OCI-LY1 (cell line): ENCODE results near the gene FHIT.

ENCODE experiments used
- H2AFZ ChIP-seq: fragments of 200-600 bp; sonication (generic), shearing (Covaris generic); 2 replicates; pipeline ENCODE4 v1.6.0; 2014; ENCODE audit warnings: antibody characterized with exemption, mild to moderate bottlenecking, low read length
- H3F3A ChIP-seq: fragments of 200-600 bp; sonication (generic), shearing (Covaris generic); 2 replicates; pipeline ENCODE4 v1.6.0; 2014; ENCODE audit warnings: mild to moderate bottlenecking, antibody characterized with exemption, low read length, moderate library complexity; ENCODE audit not compliant: insufficient read depth
- H3K27ac ChIP-seq: fragments of 200-600 bp; sonication (generic); 2 replicates; pipeline ENCODE4 v1.5.1; 2014; ENCODE audit warnings: low read length, mixed run types, mild to moderate bottlenecking, low read depth; ENCODE audit not compliant: poor library complexity, severe bottlenecking
- H3K27me3 ChIP-seq: fragments of 200-600 bp; sonication (generic); 2 replicates; pipeline ENCODE4 v1.6.0; 2014; ENCODE audit warnings: antibody characterized with exemption, mild to moderate bottlenecking, low read length, moderate library complexity; ENCODE audit not compliant: insufficient read depth
- H3K36me3 ChIP-seq: fragments of 200-600 bp; sonication (generic); 2 replicates; pipeline ENCODE4 v1.6.1; 2014; ENCODE audit warnings: mild to moderate bottlenecking, antibody characterized with exemption, low read length, moderate library complexity, mixed read lengths; ENCODE audit not compliant: insufficient read depth
- H3K4me1 ChIP-seq: fragments of 200-600 bp; sonication (generic); 2 replicates; pipeline ENCODE4 v1.5.1; 2014; ENCODE audit warnings: mild to moderate bottlenecking, low read length, moderate library complexity; ENCODE audit not compliant: insufficient read depth, severe bottlenecking
- H3K4me2 ChIP-seq: fragments of 200-600 bp; sonication (generic), shearing (Covaris generic); 2 replicates; pipeline ENCODE4 v1.6.1; 2014; ENCODE audit warnings: low read length
- H3K4me3 ChIP-seq: fragments of 200-600 bp; sonication (generic); 2 replicates; pipeline ENCODE4 v1.5.1; 2014; ENCODE audit warnings: low read length, low read depth, mild to moderate bottlenecking, mixed read lengths; ENCODE audit not compliant: poor library complexity, severe bottlenecking
- H3K79me2 ChIP-seq: fragments of 200-600 bp; shearing (Covaris generic); 2 replicates; pipeline ENCODE4 v1.6.1; 2016; ENCODE audit warnings: mixed run types, low read length, mixed read lengths; ENCODE audit not compliant: insufficient read depth
- H3K9ac ChIP-seq: fragments of 200-600 bp; sonication (generic), shearing (Covaris generic); 2 replicates; pipeline ENCODE4 v1.6.1; 2014; ENCODE audit warnings: mild to moderate bottlenecking, low read length, mixed read lengths
- H3K9me2 ChIP-seq: fragments of 200-600 bp; sonication (generic), shearing (Covaris generic); 2 replicates; pipeline ENCODE4 v1.6.1; 2014; ENCODE audit warnings: low read depth, mild to moderate bottlenecking, low read length, mixed read lengths
- H3K9me3 ChIP-seq: fragments of 200-600 bp; shearing (Covaris generic); 2 replicates; pipeline ENCODE4 v1.6.1; 2014; ENCODE audit warnings: low read length, mixed read lengths
- H4K20me1 ChIP-seq: fragments of 200-600 bp; sonication (generic), shearing (Covaris generic); 2 replicates; pipeline ENCODE4 v1.6.0; 2016; ENCODE audit warnings: mild to moderate bottlenecking, low read length; ENCODE audit not compliant: insufficient read depth
- CTCF ChIP-seq: fragments of 200-600 bp; sonication (generic), shearing (Covaris generic); IDR thresholded peaks from 2 replicates; pipeline ENCODE4 v1.5.1; 2017; ENCODE audit warnings: mild to moderate bottlenecking, antibody characterized with exemption, low read length, moderate library complexity, mixed read lengths
- EZH2 ChIP-seq: fragments of 200-600 bp; sonication (generic), shearing (Covaris generic); IDR thresholded peaks from 2 replicates; pipeline ENCODE4 v1.8.0; 2017; ENCODE audit warnings: borderline replicate concordance, mixed run types, mild to moderate bottlenecking, antibody characterized with exemption, low read length, moderate library complexity, mixed read lengths

The FHIT gene

GRCh38 chr3:60756241-60757030, 494.8 kb downstream of the FHIT start:
- Histone ChIP-seq H3F3A (no peaks in the 10 kb centered on the region), H3K27me3 (no peaks in the 10 kb centered on the region), H3K4me1 (peaks cover 7% of the 10 kb centered on the region), H3K9me2 (no peaks in the 10 kb centered on the region), H3K27ac (no peak overlapping the region), H2AFZ (no peak overlapping the region), H3K79me2 (no peaks in the 10 kb centered on the region), H3K9me3 (no peaks in the 10 kb centered on the region), H3K4me2 (no peak overlapping the region), H4K20me1 (no peaks in the 10 kb centered on the region), H3K36me3 (no peaks in the 10 kb centered on the region), H3K4me3 (no peak overlapping the region), H3K9ac (no peak overlapping the region)
- TF ChIP-seq EZH2 (no peak), CTCF (no peak)

GRCh38 chr3:60755094-60755493, 496.2 kb downstream of the FHIT start:
- no peaks in the 10 kb centered on the region for H3K79me2 ChIP-seq
- peaks cover 6% of the 10 kb centered on the region; the same call in 1 of the 2 replicates for H3K9me3 ChIP-seq
- H4K20me1 ChIP-seq: no peaks in the 10 kb centered on the region
- H3F3A ChIP-seq: no peaks in the 10 kb centered on the region
- no peak overlapping the region for H3K9ac ChIP-seq
- H3K4me2 ChIP-seq: no peak overlapping the region
- H3K27me3 ChIP-seq: no peaks in the 10 kb centered on the region
- no peak overlapping the region for H2AFZ ChIP-seq
- no peaks in the 10 kb centered on the region for H3K9me2 ChIP-seq
- TF ChIP-seq CTCF (peak; percentile 54), EZH2 (no peak)
- no peak overlapping the region for H3K27ac ChIP-seq
- H3K4me3 ChIP-seq: no peak overlapping the region
- no peaks in the 10 kb centered on the region for H3K36me3 ChIP-seq
- H3K4me1 ChIP-seq: peaks cover 7% of the 10 kb centered on the region

GRCh38 chr3:60754617-60755016, 496.6 kb downstream of the FHIT start:
- H3K9me2 ChIP-seq: no peaks in the 10 kb centered on the region
- no peaks in the 10 kb centered on the region for H3F3A ChIP-seq
- no peak overlapping the region for H3K4me2 ChIP-seq
- H3K4me3 ChIP-seq: no peak overlapping the region
- peaks cover 6% of the 10 kb centered on the region; the same call in 1 of the 2 replicates for H3K9me3 ChIP-seq
- H3K27ac ChIP-seq: no peak overlapping the region
- H3K9ac ChIP-seq: no peak overlapping the region
- H3K36me3 ChIP-seq: no peaks in the 10 kb centered on the region
- peaks cover 7% of the 10 kb centered on the region for H3K4me1 ChIP-seq
- no peaks in the 10 kb centered on the region for H3K79me2 ChIP-seq
- H2AFZ ChIP-seq: no peak overlapping the region
- H4K20me1 ChIP-seq: no peaks in the 10 kb centered on the region
- TF ChIP-seq EZH2 (no peak), CTCF (no peak)
- H3K27me3 ChIP-seq: no peaks in the 10 kb centered on the region
